Liver (tissue), 9 donors: ENCODE measurements around the gene SMYD3. TPM values are rescaled to one million over a fixed set of nuclear protein-coding genes. Genes with fewer than 3 reads are reported as not detected.

Source experiments
- DNase-seq: peaks from one replicate; pipeline ENCODE4 v3.0.0-alpha.2; 2017; ENCODE audit warnings: low spot score
- H3K27ac ChIP-seq, 2 donors: one replicate each; pipeline ENCODE4 v1.7.0; 2013; ENCODE audit warnings: inconsistent platforms in 2 of 2, low read length in 2 of 2, control low read depth in 1 of 2, low read depth in 1 of 2, mild to moderate bottlenecking in 1 of 2
- H3K27me3 ChIP-seq, 4 donors: one replicate each; pipeline versions ENCODE4 v1.6.1 to v1.7.0; 2013; ENCODE audit warnings: low read length in 3 of 4, inconsistent platforms in 1 of 4, mild to moderate bottlenecking in 1 of 4, moderate library complexity in 1 of 4; ENCODE audit not compliant: control insufficient read depth in 4 of 4, insufficient read depth in 4 of 4
- H3K36me3 ChIP-seq, 4 donors: one replicate each; pipeline versions ENCODE4 v1.6.1 to v1.7.0; 2013; ENCODE audit warnings: low read length in 3 of 4, mild to moderate bottlenecking in 3 of 4, low read depth in 1 of 4, moderate library complexity in 1 of 4; ENCODE audit not compliant: control insufficient read depth in 4 of 4, insufficient read depth in 3 of 4
- H3K4me1 ChIP-seq, 4 donors: one replicate each; pipeline versions ENCODE4 v1.6.1 to v1.7.0; 2013; ENCODE audit warnings: low read length in 3 of 4, mild to moderate bottlenecking in 3 of 4, moderate library complexity in 1 of 4; ENCODE audit not compliant: control insufficient read depth in 4 of 4, insufficient read depth in 4 of 4
- H3K4me3 ChIP-seq, 3 donors: one replicate each; pipeline versions ENCODE4 v1.6.1 to v1.7.0; 2013; ENCODE audit warnings: low read length in 3 of 3, control low read depth in 1 of 3, low read depth in 1 of 3, mild to moderate bottlenecking in 1 of 3
- H3K9ac ChIP-seq, 2 donors: one replicate each; pipeline ENCODE4 v1.7.0; 2013; ENCODE audit warnings: low read length in 2 of 2, mild to moderate bottlenecking in 2 of 2, moderate library complexity in 2 of 2, control low read depth in 1 of 2, low read depth in 1 of 2
- H3K9me3 ChIP-seq, 4 donors: one replicate each; pipeline versions ENCODE4 v1.6.1 to v1.7.0; 2013; ENCODE audit warnings: low read length in 3 of 4; ENCODE audit not compliant: control insufficient read depth in 4 of 4
- EGR1 ChIP-seq, 2 donors: IDR thresholded peaks; 2 replicates each; pipeline ENCODE4 v1.6.1; 2016 to 2018; ENCODE audit warnings: antibody characterized with exemption in 2 of 2, low read depth in 2 of 2
- FOXA1 ChIP-seq: IDR thresholded peaks from 2 replicates; pipeline ENCODE4 v1.6.1; 2016; ENCODE audit warnings: antibody characterized with exemption
- FOXA2 ChIP-seq: IDR thresholded peaks from 2 replicates; pipeline ENCODE4 v1.6.1; 2016; ENCODE audit warnings: antibody characterized with exemption
- GABPA ChIP-seq, 2 donors: IDR thresholded peaks in 1 of 2; conservative IDR thresholded peaks in 1 of 2; 2 replicates each; pipeline ENCODE4 v1.6.1; 2016; ENCODE audit warnings: antibody characterized with exemption in 2 of 2, mild to moderate bottlenecking in 1 of 2, moderate library complexity in 1 of 2
- HNF4A ChIP-seq, 2 donors: conservative IDR thresholded peaks; 2 replicates each; pipeline ENCODE4 v1.6.1; 2016; ENCODE audit warnings: antibody characterized with exemption in 2 of 2, mild to moderate bottlenecking in 2 of 2
- HNF4G ChIP-seq: IDR thresholded peaks from 2 replicates; pipeline ENCODE4 v1.6.1; 2016; ENCODE audit warnings: antibody characterized with exemption
- JUND ChIP-seq, 2 donors: IDR thresholded peaks; 2 replicates each; pipeline ENCODE4 v1.6.1; 2016; ENCODE audit warnings: antibody characterized with exemption in 2 of 2
- MAX ChIP-seq: IDR thresholded peaks from 2 replicates; pipeline ENCODE4 v1.6.1; 2016; ENCODE audit warnings: antibody characterized with exemption
- NR2F2 ChIP-seq: IDR thresholded peaks from 2 replicates; pipeline ENCODE4 v1.6.1; 2016; ENCODE audit warnings: antibody characterized with exemption
- RXRA ChIP-seq, 2 donors: IDR thresholded peaks; 2 replicates each; pipeline ENCODE4 v1.6.1; 2017 to 2018; ENCODE audit warnings: antibody characterized with exemption in 2 of 2, mild to moderate bottlenecking in 1 of 2
- SP1 ChIP-seq: IDR thresholded peaks from 2 replicates; pipeline ENCODE4 v1.6.1; 2018; ENCODE audit warnings: antibody characterized with exemption, mild to moderate bottlenecking
- TAF1 ChIP-seq: conservative IDR thresholded peaks from 2 replicates; pipeline ENCODE4 v1.6.1; 2016; ENCODE audit warnings: antibody characterized with exemption, mild to moderate bottlenecking
- YY1 ChIP-seq: IDR thresholded peaks from 2 replicates; pipeline ENCODE4 v1.6.1; 2016; ENCODE audit warnings: antibody characterized with exemption, mild to moderate bottlenecking
- ZBTB33 ChIP-seq: IDR thresholded peaks from 2 replicates; pipeline ENCODE4 v1.6.1; 2016; ENCODE audit warnings: antibody characterized with exemption
- WGBS: extraction: QIAGEN DNeasy Blood & Tissue Kit; methylation state at CpG from one replicate; pipeline ENCODE4 v1.1.7; 2013; 5-methylcytosine and 5-hydroxymethylcytosine counted together
- polyA plus RNA-seq, 2 donors: library from polyadenylated mRNA; stranded (reverse) in 1 of 2; unstranded in 1 of 2; fragments of 200-250 nt in 1 of 2; fragments of >200 nt in 1 of 2; fragmentation: Nextera tagmentation in 1 of 2; extraction: Ambion mirVana in 1 of 2; gene quantifications; one replicate each; pipeline versions ENCODE4 v1.2.1 to v1.2.3, GENCODE V29; 2013 to 2015
- total RNA-seq, 2 donors: library from RNA; depleted of rRNA; stranded (reverse); fragments of >200 nt; gene quantifications; one replicate each; pipeline ENCODE4 v1.2.3, GENCODE V29; 2014
- TF ChIP-seq, protein P1 (sequence below): fragments of 150-350 bp; IDR thresholded peaks from 2 replicates; pipeline ENCODE4 v1.5.1; 2017; ENCODE audit warnings: improper control_type of control experiment, low read depth, low read length; ENCODE audit not compliant: missing input control
- TF ChIP-seq, protein P2 (sequence below): IDR thresholded peaks from 2 replicates; pipeline ENCODE4 v1.6.1; 2016; ENCODE audit warnings: antibody characterized with exemption
- donor health status: healthy.
- donor health status: healthy.
- donor health status: healthy.
- donor health status: healthy.
- donor health status: healthy.

SMYD3 gene
- total and polyA plus RNA-seq, 4 donors, result 3.1 to 9.1 (median 8.0) TPM

- no peak overlapping the region for H3K9ac ChIP-seq
- 97% methylated on average over 3 of the region's 3 CpGs for WGBS
These were observed 642.2 kb downstream of the SMYD3 start for GRCh38 chr1:245864872-245865271.

GRCh38 chr1:245863566-245864184, 643.4 kb downstream of the SMYD3 start:
- Histone ChIP-seq H3K9ac (no peak overlapping the region), H3K4me3 (no peak overlapping the region), H3K36me3 (no peaks in the 10 kb centered on the region), H3K27ac (no peak overlapping the region), H3K27me3 (no peaks in the 10 kb centered on the region), H3K9me3 (no peaks in the 10 kb centered on the region), H3K4me1 (no peaks in the 10 kb centered on the region)
- 81% methylated on average over 10 of the region's 10 CpGs for WGBS
- TF ChIP-seq, protein P1, sequence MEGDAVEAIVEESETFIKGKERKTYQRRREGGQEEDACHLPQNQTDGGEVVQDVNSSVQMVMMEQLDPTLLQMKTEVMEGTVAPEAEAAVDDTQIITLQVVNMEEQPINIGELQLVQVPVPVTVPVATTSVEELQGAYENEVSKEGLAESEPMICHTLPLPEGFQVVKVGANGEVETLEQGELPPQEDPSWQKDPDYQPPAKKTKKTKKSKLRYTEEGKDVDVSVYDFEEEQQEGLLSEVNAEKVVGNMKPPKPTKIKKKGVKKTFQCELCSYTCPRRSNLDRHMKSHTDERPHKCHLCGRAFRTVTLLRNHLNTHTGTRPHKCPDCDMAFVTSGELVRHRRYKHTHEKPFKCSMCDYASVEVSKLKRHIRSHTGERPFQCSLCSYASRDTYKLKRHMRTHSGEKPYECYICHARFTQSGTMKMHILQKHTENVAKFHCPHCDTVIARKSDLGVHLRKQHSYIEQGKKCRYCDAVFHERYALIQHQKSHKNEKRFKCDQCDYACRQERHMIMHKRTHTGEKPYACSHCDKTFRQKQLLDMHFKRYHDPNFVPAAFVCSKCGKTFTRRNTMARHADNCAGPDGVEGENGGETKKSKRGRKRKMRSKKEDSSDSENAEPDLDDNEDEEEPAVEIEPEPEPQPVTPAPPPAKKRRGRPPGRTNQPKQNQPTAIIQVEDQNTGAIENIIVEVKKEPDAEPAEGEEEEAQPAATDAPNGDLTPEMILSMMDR, result no peak
- TF ChIP-seq TAF1 (no peak), FOXA1 (no peak), JUND (IDR thresholded peaks at IDR 0.05) (no peak), HNF4G (no peak), NR2F2 (no peak), FOXA2 (no peak), HNF4A (conservative IDR thresholded peaks at IDR 0.05) (no peak)
- DNase-seq, result no peak

More at GRCh38 chr1:245864872-245865271, 642.2 kb downstream of the SMYD3 start:
- no peak for TF ChIP-seq FOXA1
- TF ChIP-seq, protein P1, result no peak
- no peak for TF ChIP-seq JUND (IDR thresholded peaks at IDR 0.05)
- TF ChIP-seq SP1, result no peak
- no peak for TF ChIP-seq GABPA (IDR thresholded peaks at IDR 0.05 in 1 of 2, conservative IDR thresholded peaks at IDR 0.05 in 1 of 2)
- Histone ChIP-seq H3K4me1 (no peaks in the 10 kb centered on the region), H3K27ac (no peak overlapping the region), H3K27me3 (no peaks in the 10 kb centered on the region), H3K4me3 (no peak overlapping the region), H3K9me3 (no peaks in the 10 kb centered on the region), H3K36me3 (no peaks in the 10 kb centered on the region)
- DNase-seq, result no peak

DNA sequence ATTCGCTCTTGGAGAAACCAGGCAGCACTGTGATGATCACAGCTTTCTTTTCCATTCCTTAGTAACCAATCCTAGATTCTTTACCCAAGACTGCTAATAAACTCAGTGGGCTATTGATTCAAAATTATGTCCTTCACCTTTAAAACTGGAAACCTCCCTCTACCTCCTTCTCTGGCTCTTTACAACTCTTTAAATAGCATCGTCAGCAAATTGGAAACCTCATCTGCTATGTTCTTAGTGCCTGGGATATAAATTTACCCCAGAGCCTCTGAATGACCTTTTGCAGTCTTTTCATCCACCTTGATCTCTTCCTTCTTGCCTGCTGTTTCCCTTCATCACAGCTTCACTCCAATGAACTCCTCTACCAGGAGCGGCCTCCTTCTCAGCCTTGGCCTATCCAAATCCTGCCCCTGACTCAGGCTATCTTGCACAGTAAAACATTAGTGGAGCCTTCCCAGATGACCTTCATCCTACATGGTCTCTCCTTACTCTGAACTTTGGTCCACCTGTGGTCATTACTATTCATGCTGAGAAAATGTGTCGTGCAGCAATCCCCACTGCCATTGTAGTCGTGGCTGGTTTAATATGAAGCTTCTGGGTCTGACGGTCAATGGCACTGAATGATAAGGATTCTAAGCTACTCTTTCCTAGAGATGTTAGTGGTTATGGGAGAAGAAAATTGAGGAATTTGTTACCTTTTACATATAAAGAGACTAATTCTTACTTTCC, 644.1 kb downstream of the SMYD3 start:
- Histone ChIP-seq H3K4me1 (no peaks in the 10 kb centered on the region), H3K36me3 (no peaks in the 10 kb centered on the region), H3K27me3 (no peaks in the 10 kb centered on the region), H3K9me3 (no peaks in the 10 kb centered on the region), H3K9ac (no peak overlapping the region), H3K4me3 (no peak overlapping the region), H3K27ac (no peak overlapping the region)
- 87% methylated on average over 6 of the region's 6 CpGs for WGBS
- no peak for DNase-seq
- TF ChIP-seq EGR1 (IDR thresholded peaks at IDR 0.05; ENCODE audit: low read depth in 2 of 2), result no peak
- no peak for TF ChIP-seq SP1
- TF ChIP-seq HNF4A (conservative IDR thresholded peaks at IDR 0.05), result no peak
- TF ChIP-seq, protein P2, sequence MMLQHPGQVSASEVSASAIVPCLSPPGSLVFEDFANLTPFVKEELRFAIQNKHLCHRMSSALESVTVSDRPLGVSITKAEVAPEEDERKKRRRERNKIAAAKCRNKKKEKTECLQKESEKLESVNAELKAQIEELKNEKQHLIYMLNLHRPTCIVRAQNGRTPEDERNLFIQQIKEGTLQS, result no peak
- TF ChIP-seq, protein P1, result no peak
- no peak for TF ChIP-seq TAF1
- no peak for TF ChIP-seq GABPA (IDR thresholded peaks at IDR 0.05 in 1 of 2, conservative IDR thresholded peaks at IDR 0.05 in 1 of 2)
- TF ChIP-seq RXRA (IDR thresholded peaks at IDR 0.05), result no peak
- TF ChIP-seq MAX, result no peak
- TF ChIP-seq HNF4G, result no peak
- TF ChIP-seq NR2F2, result no peak
- TF ChIP-seq FOXA2, result no peak
- TF ChIP-seq YY1, result no peak
- TF ChIP-seq JUND (IDR thresholded peaks at IDR 0.05), result no peak
- TF ChIP-seq ZBTB33, result no peak
